ENCODE data around the gene STK16.

Gene STK16

DNA sequence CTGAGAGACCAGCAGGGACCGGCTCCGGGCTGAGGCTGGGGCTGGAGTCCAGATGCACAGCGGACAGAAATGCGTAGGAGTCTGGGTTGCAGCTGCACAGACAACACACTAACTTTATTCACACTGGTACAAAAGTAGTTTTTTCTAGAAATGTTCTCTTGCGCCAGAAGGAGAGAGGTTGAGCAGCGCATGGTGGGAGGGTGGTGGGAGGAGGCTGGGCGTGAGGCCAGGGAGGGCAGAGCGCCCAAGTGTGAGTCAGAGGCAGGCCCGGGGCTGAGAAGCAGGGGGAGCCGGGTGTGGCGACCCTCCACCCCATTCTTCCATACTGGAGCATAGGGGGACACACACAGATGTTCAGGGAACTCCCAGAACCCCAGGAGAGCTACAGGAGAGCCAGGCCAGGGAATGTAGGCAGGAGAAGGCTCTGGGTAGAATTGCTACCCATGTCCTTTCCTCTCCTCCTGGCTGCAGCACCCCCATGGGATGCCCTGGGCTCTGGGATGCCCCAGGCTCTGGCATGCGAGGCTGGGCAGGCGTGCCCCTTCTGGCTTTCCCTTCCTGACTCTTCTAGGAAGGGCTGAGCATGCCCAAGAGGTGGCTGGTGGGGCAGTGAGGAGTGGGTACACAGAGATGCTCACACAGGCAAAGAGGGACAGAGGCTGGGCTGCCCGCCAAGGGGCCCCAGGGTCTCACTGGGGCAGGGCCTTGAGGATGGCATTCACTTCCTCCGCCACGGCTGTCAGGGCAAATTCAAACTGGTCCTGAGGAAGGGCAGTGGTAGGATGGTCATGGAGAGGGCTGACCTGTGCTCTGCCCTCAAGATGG lies 44.5 kb downstream of the STK16 start:
- no peak for DNase-seq

DNA sequence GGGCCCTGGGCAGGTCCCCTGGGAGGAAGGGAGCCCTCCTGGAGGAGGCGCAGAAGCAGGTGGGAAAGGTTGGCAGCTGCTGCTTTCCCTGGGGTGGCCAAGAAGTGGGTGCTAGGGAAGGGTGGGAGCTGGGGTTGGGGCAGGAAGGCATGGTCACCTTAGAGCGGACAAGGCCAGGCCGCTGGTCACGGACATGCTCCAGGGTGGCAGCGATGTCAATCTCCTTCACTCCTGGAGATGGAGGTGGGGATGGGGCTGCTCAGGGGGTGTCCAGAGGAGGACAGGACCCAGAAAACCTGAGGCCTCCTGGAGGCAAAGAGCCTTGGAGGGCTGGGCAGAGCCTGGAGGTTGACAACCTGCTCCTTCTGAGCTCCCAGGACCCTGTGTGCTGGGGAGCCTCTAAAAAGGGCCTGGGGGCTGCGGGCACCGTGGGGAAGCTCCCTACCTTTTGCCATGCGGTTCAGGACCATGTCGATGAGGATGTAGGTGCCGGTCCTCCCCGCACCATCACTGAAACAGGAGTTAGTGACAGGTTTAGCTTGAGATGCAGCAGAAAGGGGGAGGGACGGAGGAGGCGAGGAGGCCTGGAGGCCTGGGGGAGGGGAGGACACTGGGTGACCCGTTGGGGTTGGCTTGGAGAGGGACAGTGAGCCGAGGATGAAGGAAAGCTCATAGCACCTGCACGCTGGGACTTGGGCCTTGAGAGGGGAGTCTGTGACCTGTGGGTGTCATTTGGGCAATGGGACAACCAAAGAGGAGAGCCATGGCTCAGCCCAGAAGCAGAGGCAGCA lies 45.3 kb downstream of the STK16 start:
- DNase-seq = no peak

DNA sequence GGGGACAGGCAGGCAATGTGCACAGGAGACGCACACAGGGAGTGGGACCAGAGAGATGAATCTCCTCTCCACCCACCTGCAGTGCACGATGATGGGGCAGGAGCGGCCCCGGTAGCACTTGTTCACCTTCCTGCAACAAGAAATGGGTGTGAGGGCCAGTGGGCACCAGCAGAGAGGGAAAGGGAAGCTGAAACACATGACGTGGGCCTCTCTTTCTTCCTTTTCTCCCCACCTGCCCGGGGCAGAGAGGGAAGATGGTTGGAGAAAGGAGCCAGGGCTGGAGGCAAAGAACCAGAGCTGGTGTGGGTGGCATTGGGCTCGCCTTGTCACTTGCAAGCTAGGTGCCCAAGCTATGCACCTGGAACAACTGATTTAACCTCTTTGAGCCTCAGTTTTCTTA lies 46.1 kb downstream of the STK16 start:
- no peak for DNase-seq

DNA sequence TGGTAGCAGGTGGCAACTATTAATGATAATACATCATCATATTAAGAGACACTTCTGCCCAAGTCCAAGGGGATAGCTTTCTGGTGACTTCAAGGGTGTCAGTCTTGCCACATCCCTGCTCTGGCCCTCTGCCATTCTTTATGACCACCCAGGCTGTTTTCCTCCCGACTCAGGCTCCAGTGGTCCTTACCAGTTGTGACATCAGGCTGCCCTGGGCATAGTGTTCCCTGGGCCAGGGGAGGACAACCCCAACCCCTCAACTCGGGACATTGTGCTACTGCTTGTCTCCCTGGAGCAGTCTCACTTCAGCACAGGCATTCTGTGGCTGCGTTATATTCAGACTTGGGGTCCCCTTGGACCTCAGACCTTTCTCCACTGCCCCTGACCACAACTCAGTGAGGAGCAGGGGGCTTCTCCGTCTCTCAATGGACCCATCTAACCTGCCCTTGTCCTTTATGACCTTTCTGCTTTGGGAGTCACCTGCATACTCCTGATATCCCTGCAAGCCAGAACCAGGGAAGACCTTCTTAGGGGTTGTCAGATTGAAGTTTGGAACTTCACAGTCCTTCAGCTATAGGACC lies 46.7 kb downstream of the STK16 start:
- no peak for DNase-seq

DNA sequence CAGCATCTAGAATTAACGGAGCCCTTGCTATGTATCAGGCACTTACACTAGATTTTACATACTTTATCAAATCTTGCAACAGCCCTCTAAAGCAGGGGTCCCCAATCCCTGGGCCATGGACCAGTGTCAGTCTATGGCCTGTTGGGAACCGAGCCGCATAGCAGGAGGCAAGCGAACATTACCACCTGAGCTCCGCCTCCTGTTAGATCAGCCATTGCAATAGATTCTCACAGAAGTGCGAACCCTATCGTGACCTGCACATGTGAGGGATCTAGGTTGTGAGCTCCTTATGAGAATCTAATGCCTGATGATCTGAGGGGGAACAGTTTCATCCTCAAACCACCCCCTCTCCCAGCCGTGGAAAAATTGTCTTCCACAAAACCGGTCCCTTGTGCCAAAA lies 47.3 kb downstream of the STK16 start:
- no peak for DNase-seq

DNA sequence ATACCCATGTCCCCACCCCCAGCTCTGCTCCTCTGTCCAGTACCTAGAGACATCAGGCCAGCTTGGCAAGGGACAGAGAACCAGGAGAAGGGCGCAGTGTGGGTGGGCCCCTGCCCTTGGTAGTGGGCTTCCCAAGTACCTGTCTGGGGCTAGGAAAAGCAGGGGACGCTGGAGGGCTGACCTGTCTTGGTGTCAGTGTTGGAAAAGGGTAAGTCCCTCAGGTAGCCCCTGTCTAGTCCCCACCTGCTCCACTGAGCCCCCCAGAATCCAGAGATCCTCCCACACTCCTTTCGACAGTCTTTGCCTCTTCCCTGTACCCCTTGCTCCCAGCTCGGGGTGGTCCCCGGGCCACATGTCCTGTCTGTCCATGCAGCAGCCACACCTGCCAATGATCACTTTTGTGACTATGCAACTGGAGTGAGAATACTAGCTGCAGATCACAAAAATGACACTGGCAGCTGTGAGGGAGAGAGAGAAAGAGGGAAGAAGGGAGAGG lies 48.5 kb downstream of the STK16 start:
- no peak for DNase-seq

DNA sequence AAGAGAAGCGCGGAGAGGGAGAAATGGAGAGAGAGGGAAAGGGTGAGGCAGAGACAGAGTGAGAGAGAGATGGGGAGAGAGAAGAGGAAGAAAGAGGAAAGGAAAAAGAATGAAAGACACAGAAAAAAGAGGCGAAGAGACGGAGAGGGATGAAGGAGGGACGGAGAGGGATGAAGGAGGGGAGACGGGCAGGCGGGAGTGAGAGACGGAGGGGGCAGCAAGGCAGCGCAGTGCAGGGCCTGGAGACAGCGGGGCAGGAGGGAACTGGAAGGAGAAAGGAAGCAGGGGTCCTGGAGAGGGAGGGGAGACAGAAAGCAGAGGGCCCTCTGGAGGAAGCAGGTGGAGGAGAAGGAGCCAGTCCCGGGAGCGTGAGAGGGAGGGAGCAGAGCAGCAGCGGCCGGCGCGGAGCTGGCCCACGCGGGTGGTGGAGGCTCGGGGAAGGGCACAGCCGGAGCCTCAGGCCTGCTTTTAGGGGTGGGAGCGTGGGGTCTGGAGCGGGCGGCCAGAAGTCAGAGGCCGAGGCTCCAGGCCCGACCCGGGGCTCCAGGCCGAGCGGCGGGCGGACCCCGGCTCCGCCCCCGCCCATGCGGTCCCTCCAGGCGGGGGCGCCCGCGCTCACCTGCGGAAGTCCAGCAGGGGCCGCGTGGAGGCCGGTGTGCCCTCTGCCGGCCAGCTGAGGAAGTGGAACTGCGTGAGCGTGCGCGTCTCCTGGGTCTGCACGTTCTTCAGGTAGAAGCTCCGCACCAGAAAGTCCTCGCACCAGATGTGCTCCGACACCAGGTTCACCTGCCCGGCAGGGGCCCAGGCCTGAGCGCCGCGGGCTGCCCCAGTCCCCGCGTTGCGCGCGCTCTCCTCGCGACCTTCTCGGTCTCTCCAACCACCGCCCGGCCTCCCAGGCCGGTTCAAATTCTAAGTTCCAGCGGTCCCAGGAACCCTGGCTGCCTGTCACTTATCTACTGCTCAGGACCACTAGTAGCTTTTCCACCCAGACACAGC lies 49.4 kb downstream of the STK16 start:
- DNase-seq = peak; percentile 89

DNA sequence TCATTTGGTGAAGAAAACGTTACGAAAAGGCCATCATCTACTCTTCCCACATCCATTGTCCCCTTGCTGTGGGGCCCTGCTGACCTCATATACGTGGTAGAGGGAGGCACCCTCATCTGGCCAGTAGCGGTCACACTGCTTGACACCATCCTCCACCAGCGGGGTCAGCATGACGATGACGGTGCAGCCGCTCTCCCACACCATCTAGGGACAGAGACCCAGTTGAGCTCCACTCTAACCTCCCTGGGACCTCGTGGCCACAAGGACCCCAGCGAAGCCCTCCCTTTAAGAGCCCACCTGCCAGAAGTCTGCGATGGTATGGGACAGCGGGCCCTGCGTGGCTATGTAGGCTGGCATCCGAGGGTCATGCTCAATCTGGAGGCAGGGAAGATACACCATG lies 50.9 kb downstream of the STK16 start:
- no peak for DNase-seq

DNA sequence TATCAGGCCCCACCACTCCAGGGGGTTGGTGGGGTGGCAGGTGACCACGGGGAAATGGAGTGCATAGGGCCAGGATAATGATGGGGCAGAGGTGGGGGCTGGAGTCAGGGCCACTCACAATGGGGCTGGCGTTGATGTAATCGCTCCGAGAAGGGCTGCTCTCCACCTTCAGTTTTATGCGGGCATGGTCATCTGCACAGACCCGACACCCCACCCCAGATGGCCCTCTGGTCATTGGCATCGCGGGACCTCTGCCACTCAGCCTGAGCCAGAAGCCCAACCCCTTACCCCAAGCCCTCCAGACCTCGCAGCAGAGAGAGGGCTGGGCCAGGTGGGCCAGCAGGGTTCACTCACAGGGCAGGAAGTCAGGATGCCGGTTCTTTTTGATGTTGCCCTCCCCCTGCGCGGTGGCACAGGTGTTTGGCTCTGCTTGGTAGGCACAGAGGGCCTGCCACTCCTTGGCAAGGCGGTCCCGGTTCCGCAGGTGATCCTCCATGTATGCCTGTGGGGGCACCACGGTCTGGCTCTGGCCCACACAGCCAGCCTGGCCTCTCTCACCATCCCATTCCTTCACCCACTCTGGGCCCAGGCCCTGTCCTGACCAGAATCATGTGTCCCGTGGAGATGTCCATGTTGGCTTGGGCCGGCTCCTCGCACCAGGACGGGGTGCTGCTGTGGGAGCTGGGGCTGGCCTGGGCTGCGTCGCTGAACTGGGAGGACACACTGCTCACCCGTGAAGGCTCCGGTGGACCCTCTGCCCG lies 51.5 kb downstream of the STK16 start:
- no peak for DNase-seq

DNA sequence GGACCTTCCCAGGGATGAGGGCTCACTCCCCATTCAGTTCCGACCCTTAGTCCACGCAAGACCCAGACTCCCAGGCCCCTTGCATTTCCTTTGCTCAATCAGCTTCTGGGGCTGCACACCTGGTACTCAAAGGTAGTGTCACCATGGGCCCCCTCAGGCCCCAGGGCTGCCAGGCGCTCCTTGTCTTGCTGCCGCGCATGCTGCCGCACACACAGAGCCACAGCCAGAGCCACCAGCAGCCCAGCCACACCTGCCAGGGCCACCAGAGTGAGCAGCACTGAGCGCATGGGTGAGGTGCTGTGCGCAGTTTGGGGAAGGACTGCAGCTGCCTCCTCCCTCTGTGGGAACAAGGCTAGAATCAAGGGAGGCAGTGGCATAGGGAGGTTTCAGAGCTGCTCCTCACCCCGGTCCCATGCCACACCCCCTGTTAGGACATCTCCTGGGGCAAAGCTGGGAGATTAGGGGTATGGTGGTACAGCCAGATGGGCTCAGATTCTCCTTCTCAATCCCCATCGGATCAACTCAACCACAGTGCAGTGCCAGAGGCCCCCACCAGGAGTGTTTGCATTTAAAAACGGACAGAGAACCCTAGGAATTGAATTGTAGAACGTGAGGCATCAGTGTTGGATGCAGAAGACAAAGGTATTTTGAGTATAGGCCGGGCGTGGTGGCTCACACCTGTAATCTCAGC lies 52.6 kb downstream of the STK16 start:
- DNase-seq = no peak

DNA sequence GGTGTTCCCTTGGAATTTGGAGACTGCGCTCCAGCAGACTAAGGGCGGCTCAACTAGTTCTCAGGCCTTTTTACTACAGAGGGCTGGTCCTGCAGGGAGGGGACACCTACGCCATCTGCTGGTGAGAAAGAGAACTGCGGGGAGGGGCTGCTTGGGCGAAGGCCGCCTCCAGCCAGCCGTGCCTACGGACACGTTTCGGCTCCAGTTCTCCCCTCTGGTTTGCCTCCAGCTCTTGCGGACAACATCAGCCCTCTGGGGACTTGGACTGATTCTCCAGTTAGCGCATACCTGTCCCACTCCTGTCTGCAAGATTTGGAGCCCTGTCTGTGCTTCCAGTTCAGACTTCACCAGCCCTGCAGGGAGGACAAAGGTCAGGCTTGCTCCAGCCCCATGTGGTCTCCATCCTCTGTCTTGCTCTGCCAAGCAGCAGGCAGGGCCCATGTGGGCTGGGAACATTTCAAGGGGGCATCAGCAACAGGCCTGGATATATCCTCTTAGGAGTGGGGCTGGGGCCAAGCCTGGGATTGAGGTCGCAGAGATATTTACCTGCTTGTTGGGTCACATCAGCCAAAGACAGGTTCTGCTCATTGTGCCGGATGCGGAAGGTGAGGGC lies 53.6 kb downstream of the STK16 start:
- DNase-seq = peak; percentile 87

DNA sequence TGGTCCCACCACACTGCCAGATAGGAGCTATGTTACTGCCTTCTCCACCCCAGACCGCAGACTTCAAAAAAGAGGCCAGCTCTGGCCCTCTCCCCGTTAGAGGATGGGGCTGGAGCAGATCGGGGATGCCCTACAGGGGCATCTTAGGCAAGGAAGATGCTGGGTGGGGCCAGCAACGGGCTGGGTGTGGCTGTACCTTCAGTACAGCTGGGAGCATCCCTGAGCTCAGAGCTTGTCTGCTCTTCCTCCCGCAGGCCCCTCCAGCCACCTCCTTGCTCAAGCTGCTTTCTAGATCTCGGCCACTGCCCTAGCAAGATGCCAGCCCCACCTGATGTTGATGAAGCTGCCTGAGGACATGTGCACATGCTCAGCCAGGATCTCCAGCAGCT lies 54.1 kb downstream of the STK16 start:
- no peak for DNase-seq

Measured in stimulated activated CD4-positive, alpha-beta T cell treated with anti-CD3 and anti-CD28 coated beads, Interleukin-1b, Interleukin-23, amount 100 ng/mL, for 48 hours (primary cell).